Activated T-helper 1 cell treated with anti-CD3 and anti-CD28 coated beads, Interleukin-12 subunit alpha, Interleukin-12 subunit beta, Interleukin-2, Interleukin-4 antibody, amounts not matched to agents 30 ng/mL and 10 ng/mL and 1 ng/mL, durations not matched to agents 14 hours and 24 hours and 36 hours (primary cell): ENCODE results near the gene INTS14. TPM values are rescaled to one million over a fixed set of nuclear protein-coding genes. Genes with fewer than 3 reads are reported as not detected.
A peak's percentile ranks its signal among the peaks of the same experiment; 100 is the strongest.

Experiments
- DNase-seq: peaks from one replicate; pipeline ENCODE4 v3.0.0; 2021; ENCODE audit warnings: low spot score
- H3K27ac Mint-ChIP-seq: one replicate; pipeline ENCODE4 v1.8.0; 2021; ENCODE audit warnings: mild to moderate bottlenecking, mixed read lengths
- H3K27me3 Mint-ChIP-seq: one replicate; pipeline ENCODE4 v1.8.0; 2022; ENCODE audit warnings: mild to moderate bottlenecking, moderate library complexity, mixed read lengths; ENCODE audit not compliant: insufficient read depth
- H3K36me3 Mint-ChIP-seq: one replicate; pipeline ENCODE4 v1.8.0; 2021; ENCODE audit warnings: low read depth, mixed read lengths
- H3K4me1 Mint-ChIP-seq: one replicate; pipeline ENCODE4 v1.8.0; 2021; ENCODE audit warnings: low read depth, mixed read lengths
- H3K4me3 Mint-ChIP-seq: one replicate; pipeline ENCODE4 v1.8.0; 2021; ENCODE audit warnings: mild to moderate bottlenecking, moderate library complexity, mixed read lengths
- H3K9me3 Mint-ChIP-seq: one replicate; pipeline ENCODE4 v1.8.0; 2021; ENCODE audit warnings: mixed read lengths
- intact Hi-C: fragments of 100-400 bp; cut with micrococcal nuclease; formaldehyde crosslinking; loops from one replicate; pipeline ENCODE4 v1.15.1; 2024
- total RNA-seq: library from RNA; stranded (reverse); gene quantifications from 2 replicates; pipeline ENCODE4 v1.2.3, GENCODE V29; 2022

INTS14 gene
- total RNA-seq, 1 donor from 2014 or later: 47.4 TPM

- H3K36me3 Mint-ChIP-seq: peaks cover 8% of the 10 kb centered on the region
- H3K9me3 Mint-ChIP-seq: no peaks in the 10 kb centered on the region
- no peak for DNase-seq
- no peak overlapping the region for H3K27ac Mint-ChIP-seq
- intact Hi-C loops: loop anchor here (5.0 kb wide), 1 partner anchor 350 kb away; no protein-coding TSS in a partner anchor
- peaks cover 39% of the 10 kb centered on the region for H3K4me1 Mint-ChIP-seq
- H3K4me3 Mint-ChIP-seq: peak overlapping the region; percentile 25
- H3K27me3 Mint-ChIP-seq: no peaks in the 10 kb centered on the region
Observed at GRCh38 chr15:65532738-65533051, 78.2 kb downstream of the INTS14 start.

GRCh38 chr15:65530318-65531111, 80.4 kb downstream of the INTS14 start, which contains the start of gene HACD3:
TSS of gene HACD3 (plus strand) at chr15:65530463. CDS start at chr15:65530632, 169 bp downstream.
- Mint-ChIP-seq H3K27me3 (peaks cover 2% of the 10 kb centered on the region), H3K9me3 (no peaks in the 10 kb centered on the region), H3K27ac (peak within 1 kb of the TSS; percentile 83), H3K4me1 (peaks cover 39% of the 10 kb centered on the region), H3K36me3 (peaks cover 8% of the 10 kb centered on the region), H3K4me3 (peak within 1 kb of the TSS; percentile 89)
- intact Hi-C loops: loop anchor here (1.0 to 5.0 kb wide), 5 partner anchors 13 to 352 kb away; partner anchors contain the start of genes CLPX, DPP8 and INTS14
- DNase-seq: peak; percentile 86

GRCh38 chr15:65529762-65530317, 81.1 kb downstream of the INTS14 start:
- Mint-ChIP-seq H3K27me3 (peaks cover 2% of the 10 kb centered on the region), H3K27ac (peak overlapping the region; percentile 80), H3K36me3 (peaks cover 6% of the 10 kb centered on the region), H3K9me3 (no peaks in the 10 kb centered on the region), H3K4me3 (peak overlapping the region; percentile 89), H3K4me1 (peaks cover 33% of the 10 kb centered on the region)
- no peak for DNase-seq
- intact Hi-C loops: loop anchor here (1.0 to 5.0 kb wide), 5 partner anchors 13 to 352 kb away; partner anchors contain the start of genes CLPX, DPP8 and INTS14

Other genes starting within 250 kb of the INTS14 start
- not detected in 2 replicates for gene IGDCC3, start 233.1 kb downstream of the INTS14 start, total RNA-seq
- 0.37 and 0.52 TPM in 2 replicates for gene IGDCC4, start 188.2 kb downstream of the INTS14 start, total RNA-seq
- gene DPP8, start 93.4 kb downstream of the INTS14 start, total RNA-seq: 34.8 and 35.6 TPM in 2 replicates
- gene HACD3, start 80.7 kb downstream of the INTS14 start, total RNA-seq: 45.8 and 46.0 TPM in 2 replicates
- gene SLC24A1, start 10.8 kb upstream of the INTS14 start, total RNA-seq: 4.4 and 5.0 TPM in 2 replicates
- 50.8 and 59.0 TPM in 2 replicates for gene DENND4A, start 181.2 kb upstream of the INTS14 start, total RNA-seq